Measurements from ENCODE around the gene C2orf81.
A peak's percentile ranks its signal among the peaks of the same experiment; 100 is the strongest.

Gene C2orf81

DNA sequence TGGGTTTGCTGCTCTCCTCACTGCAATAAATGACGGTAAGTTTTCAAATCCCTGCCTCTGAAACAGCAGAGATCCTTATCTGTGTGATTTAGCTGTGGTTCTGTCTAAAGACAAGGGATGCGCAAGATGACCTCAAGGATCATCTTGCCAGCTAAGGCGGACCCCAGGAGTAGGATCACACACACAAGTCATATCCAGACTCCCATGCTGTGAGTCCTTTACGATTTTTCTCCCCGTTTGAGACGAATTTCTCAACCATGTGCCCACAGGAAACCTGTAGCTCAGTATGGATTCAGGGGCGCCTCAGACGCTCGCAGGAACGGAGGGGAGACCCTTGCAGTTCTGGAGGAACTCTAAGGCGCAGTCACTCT is 30.2 kb downstream of the C2orf81 start:
- peak overlapping the region; percentile 92 for H3K27ac ChIP-seq

DNA sequence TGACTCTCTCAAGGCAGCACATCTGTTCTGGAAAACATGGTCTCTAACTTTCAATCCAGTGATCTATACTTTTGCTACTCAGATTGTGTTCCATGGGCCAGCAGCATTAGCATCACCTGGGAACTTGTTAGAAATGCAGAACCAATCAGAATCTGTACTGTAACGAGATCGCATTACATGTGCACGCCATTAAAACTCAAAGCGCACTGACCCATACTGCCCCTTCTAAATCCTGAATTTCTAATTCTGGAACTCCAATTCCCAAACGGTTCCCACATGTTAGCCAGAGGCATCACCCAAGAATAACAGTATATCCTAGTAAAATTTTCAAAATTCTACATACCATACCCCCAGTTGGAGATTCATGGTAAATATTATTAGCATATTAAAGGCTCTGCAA is 30.8 kb downstream of the C2orf81 start:
- peak overlapping the region; percentile 92 for H3K27ac ChIP-seq
- TF ChIP-seq, protein P1, sequence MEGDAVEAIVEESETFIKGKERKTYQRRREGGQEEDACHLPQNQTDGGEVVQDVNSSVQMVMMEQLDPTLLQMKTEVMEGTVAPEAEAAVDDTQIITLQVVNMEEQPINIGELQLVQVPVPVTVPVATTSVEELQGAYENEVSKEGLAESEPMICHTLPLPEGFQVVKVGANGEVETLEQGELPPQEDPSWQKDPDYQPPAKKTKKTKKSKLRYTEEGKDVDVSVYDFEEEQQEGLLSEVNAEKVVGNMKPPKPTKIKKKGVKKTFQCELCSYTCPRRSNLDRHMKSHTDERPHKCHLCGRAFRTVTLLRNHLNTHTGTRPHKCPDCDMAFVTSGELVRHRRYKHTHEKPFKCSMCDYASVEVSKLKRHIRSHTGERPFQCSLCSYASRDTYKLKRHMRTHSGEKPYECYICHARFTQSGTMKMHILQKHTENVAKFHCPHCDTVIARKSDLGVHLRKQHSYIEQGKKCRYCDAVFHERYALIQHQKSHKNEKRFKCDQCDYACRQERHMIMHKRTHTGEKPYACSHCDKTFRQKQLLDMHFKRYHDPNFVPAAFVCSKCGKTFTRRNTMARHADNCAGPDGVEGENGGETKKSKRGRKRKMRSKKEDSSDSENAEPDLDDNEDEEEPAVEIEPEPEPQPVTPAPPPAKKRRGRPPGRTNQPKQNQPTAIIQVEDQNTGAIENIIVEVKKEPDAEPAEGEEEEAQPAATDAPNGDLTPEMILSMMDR (conservative IDR thresholded peaks at IDR 0.05), result no peak

More for the DNA sequence above, 30.2 kb downstream of the C2orf81 start:
- TF ChIP-seq, protein P1 (conservative IDR thresholded peaks at IDR 0.05), result no peak

DNA sequence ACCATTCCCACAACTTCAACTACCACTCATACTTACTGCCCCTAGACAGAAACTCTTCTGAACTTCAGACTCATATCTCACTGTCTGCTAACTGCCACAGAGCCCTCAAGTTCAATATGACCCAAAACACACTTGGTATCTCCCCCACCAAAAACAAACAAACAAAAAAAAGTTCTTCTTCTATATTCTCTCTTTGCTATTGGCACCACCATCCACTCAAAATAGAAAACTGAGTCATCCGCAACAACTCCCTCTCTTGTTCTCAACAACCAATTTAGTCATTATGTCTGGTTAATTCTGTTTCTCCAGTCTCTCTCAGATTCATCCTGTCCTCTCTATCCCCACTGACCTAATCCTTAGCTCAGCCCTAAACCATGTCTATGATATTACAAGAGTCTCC is 34.1 kb downstream of the C2orf81 start:
- no peak overlapping the region for H3K27ac ChIP-seq
- TF ChIP-seq, protein P1 (conservative IDR thresholded peaks at IDR 0.05), result no peak

DNA sequence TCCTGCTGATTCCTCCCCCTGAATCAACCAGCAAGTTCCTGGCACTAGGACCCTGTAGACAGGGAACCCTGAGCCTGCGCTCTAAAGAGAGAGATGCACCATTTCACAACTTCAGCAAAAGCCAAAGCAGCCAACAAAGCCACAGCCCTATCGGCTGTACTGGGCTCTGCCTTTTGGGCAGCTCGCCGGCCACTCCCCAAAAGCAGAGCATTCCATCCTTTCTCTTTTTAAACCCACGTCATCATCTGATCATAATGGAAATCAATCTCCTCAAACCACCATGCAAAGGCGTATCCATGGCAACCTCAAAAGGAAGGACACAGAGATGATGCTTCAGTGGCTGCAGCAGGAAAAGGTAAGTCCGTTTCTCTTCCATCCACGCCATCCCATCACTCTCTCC is 36.0 kb downstream of the C2orf81 start:
- TF ChIP-seq, protein P1 (conservative IDR thresholded peaks at IDR 0.05), result no peak
- peak overlapping the region; percentile 68; the same call in 1 of the 2 replicates for H3K27ac ChIP-seq

DNA sequence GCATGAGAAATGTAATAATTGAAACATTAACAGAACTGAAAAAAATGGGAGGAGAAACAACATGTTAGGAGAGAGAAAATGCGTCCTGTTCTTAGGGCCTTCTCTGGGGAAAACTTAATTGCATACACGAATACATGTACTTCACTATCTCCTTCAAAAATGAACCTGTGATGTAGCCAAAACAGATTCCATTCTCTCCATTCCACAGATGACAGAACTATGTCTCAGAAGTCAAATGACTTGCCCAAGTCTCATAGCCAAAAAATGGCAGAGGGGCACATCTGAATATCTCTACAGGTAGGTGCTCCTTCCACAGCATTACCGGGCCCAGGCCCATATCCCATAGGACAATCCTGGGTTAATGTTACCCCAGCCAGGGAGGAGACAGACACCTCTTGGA is 37.4 kb downstream of the C2orf81 start:
- TF ChIP-seq, protein P1 (conservative IDR thresholded peaks at IDR 0.05), result no peak
- peak overlapping the region; percentile 68 for H3K27ac ChIP-seq

DNA sequence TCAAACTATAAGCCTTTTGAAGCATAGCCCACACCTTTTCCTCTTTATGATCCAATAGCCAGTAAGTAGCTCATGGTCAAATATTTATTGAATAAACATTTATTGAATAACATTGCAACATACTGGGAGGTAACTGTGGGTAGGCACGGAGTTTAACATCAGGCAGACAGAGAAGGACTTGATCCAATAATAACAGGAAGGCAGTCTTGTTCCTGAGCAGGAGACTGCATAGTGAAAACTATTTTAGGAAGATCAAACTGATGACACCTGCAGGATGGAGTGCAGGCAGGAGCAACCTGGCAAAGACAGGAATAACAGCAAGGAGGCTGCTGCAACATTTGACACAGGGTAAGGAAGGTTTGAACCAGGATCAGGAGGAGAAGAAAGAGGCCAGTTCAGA is 38.2 kb downstream of the C2orf81 start:
- TF ChIP-seq, protein P1 (conservative IDR thresholded peaks at IDR 0.05), result 0 out of 2 replicates have a peak, but pooled peaks have one; percentile 11
- peak overlapping the region; percentile 68 for H3K27ac ChIP-seq

DNA sequence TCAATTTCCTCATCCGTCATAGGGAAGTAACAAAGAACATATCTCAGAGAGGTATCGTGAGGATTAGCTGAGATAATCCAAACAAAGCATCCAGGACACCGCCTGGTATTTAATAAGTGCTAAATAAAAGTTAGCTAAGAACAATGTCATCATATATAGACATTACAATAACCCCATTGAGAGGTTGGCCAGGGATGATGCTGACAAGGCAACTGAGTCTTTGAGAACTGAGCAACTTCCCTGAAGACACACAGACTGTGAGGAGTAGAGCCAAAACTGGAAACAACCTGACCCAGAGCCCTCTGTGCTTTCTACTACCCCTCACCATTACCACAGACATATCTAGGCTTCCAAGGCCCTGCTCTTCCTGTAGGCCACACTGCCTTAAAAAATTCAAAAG is 39.7 kb downstream of the C2orf81 start:
- H3K27ac ChIP-seq, result no peak overlapping the region
- TF ChIP-seq, protein P1 (conservative IDR thresholded peaks at IDR 0.05), result no peak

Measured in VCaP (cell line).